ENCODE results near the gene A4GALT. TPM values are rescaled to one million over a fixed set of nuclear protein-coding genes. Genes with fewer than 3 reads are reported as not detected.
A peak's percentile ranks its signal among the peaks of the same experiment; 100 is the strongest.
"Not testable (repeated sequence)": the region's sequence is repeated elsewhere in the genome, so short reads cannot be mapped to it uniquely, and the experiment has no call there.

Gene A4GALT
- total and polyA plus RNA-seq, 3 donors from 2014 or later = 13.5 to 17.3 (median 15.7) TPM

- peak overlapping the region in 1 of 2 donors; percentile 21 for H3K27ac ChIP-seq
These were observed 22.9 kb upstream of the A4GALT start for GRCh38 chr22:42743501-42743991.

GRCh38 chr22:42742940-42743339, 22.3 kb upstream of the A4GALT start:
- no peaks in the 10 kb centered on the region for H3K27me3 ChIP-seq
- peaks cover 6% of the 10 kb centered on the region for H3K4me1 ChIP-seq
- WGBS, 2 donors = 18 to 43% methylated on average over 3 to 8 of the region's 8 CpGs
- H3K4me3 ChIP-seq = peak overlapping the region in 1 of 2 donors; percentile 1
- H3K9me3 ChIP-seq = no peaks in the 10 kb centered on the region
- H3K27ac ChIP-seq = peak overlapping the region in 1 of 2 donors; percentile 21
- intact Hi-C loops (cut with DNase I; ENCODE audit: low total_unique reads) = no loop called here
- H3K36me3 ChIP-seq (ENCODE audit: low read depth, missing control alignments) = no peaks in the 10 kb centered on the region
- DNase-seq = peak; percentile 77
- TF ChIP-seq POLR2A (IDR thresholded peaks at IDR 0.05) (no peak), CTCF (IDR thresholded peaks at IDR 0.05) (no peak)

More at GRCh38 chr22:42743501-42743991, 22.9 kb upstream of the A4GALT start:
- peaks cover 9% of the 10 kb centered on the region for H3K4me1 ChIP-seq
- H3K27me3 ChIP-seq = no peaks in the 10 kb centered on the region
- H3K9me3 ChIP-seq = no peaks in the 10 kb centered on the region
- TF ChIP-seq POLR2A (IDR thresholded peaks at IDR 0.05) (no peak), CTCF (IDR thresholded peaks at IDR 0.05) (no peak)
- intact Hi-C loops (cut with DNase I; ENCODE audit: low total_unique reads) = no loop called here
- H3K36me3 ChIP-seq (ENCODE audit: low read depth, missing control alignments) = no peaks in the 10 kb centered on the region
- DNase-seq = peak; percentile 74
- H3K4me3 ChIP-seq = peak overlapping the region in 1 of 2 donors; percentile 1
- WGBS, 2 donors = 3 to 25% methylated on average over 9 of the region's 9 CpGs

- intact Hi-C loops (cut with DNase I; ENCODE audit: low total_unique reads); H3K4me3 ChIP-seq; H3K36me3 ChIP-seq (ENCODE audit: low read depth, missing control alignments); H3K27me3 ChIP-seq; H3K9me3 ChIP-seq; DNase-seq; H3K27ac ChIP-seq; H3K4me1 ChIP-seq: not testable (repeated sequence)
- 94 to 95% methylated on average over 5 of the region's 5 CpGs for WGBS, 2 donors
These were observed 19.6 kb upstream of the A4GALT start for GRCh38 chr22:42740320-42740719.

- DNase-seq = no peak
- WGBS, 2 donors = 64 to 66% methylated on average over 4 to 6 of the region's 6 CpGs
- intact Hi-C loops (cut with DNase I; ENCODE audit: low total_unique reads) = no loop called here
- H3K36me3 ChIP-seq (ENCODE audit: low read depth, missing control alignments) = no peaks in the 10 kb centered on the region
- no peak for TF ChIP-seq CTCF (IDR thresholded peaks at IDR 0.05)
- no peak for TF ChIP-seq POLR2A (IDR thresholded peaks at IDR 0.05)
- H3K4me3 ChIP-seq = no peak overlapping the region
- H3K27ac ChIP-seq = no peak overlapping the region
- H3K4me1 ChIP-seq = peaks cover 5% of the 10 kb centered on the region
- H3K9me3 ChIP-seq = no peaks in the 10 kb centered on the region
- H3K27me3 ChIP-seq = no peaks in the 10 kb centered on the region
These were observed 13.7 kb upstream of the A4GALT start for GRCh38 chr22:42734406-42734805.

GRCh38 chr22:42733394-42733793, 12.7 kb upstream of the A4GALT start:
- H3K9me3 ChIP-seq; H3K4me3 ChIP-seq; H3K36me3 ChIP-seq (ENCODE audit: low read depth, missing control alignments); H3K27ac ChIP-seq; H3K27me3 ChIP-seq; DNase-seq; H3K4me1 ChIP-seq; intact Hi-C loops (cut with DNase I; ENCODE audit: low total_unique reads): not testable (repeated sequence)
- WGBS, 2 donors = 96 to 100% methylated on average over 3 of the region's 3 CpGs

GRCh38 chr22:42732081-42732480, 11.4 kb upstream of the A4GALT start:
- intact Hi-C loops (cut with DNase I; ENCODE audit: low total_unique reads) = no loop called here
- no peak overlapping the region for H3K27ac ChIP-seq
- H3K27me3 ChIP-seq = no peaks in the 10 kb centered on the region
- no peaks in the 10 kb centered on the region for H3K9me3 ChIP-seq
- H3K36me3 ChIP-seq (ENCODE audit: low read depth, missing control alignments) = no peaks in the 10 kb centered on the region
- 54 to 55% methylated on average over 6 of the region's 6 CpGs for WGBS, 2 donors
- DNase-seq = peak; percentile 36
- TF ChIP-seq POLR2A (IDR thresholded peaks at IDR 0.05) (no peak), CTCF (IDR thresholded peaks at IDR 0.05) (no peak)
- H3K4me1 ChIP-seq = peaks cover 5% of the 10 kb centered on the region
- no peak overlapping the region for H3K4me3 ChIP-seq
